CD8-positive, alpha-beta memory T cell (primary cell): Measurements from ENCODE around the gene C16orf54. TPM values are rescaled to one million over a fixed set of nuclear protein-coding genes. Genes with fewer than 3 reads are reported as not detected.
A peak's percentile ranks its signal among the peaks of the same experiment; 100 is the strongest.
"Not testable (repeated sequence)": the region's sequence is repeated elsewhere in the genome, so short reads cannot be mapped to it uniquely, and the experiment has no call there.

Source experiments
- CTCF ChIA-PET: fragments of 350-600 bp; sonication (Branson Sonifier 250); formaldehyde crosslinking; loops from one replicate; lab custom pipeline; 2021; ENCODE audit warnings: antibody characterized with exemption; lab: Charles Lee
- POLR2A ChIA-PET: fragments of 350-600 bp; sonication (Branson Sonifier 250); formaldehyde crosslinking; loops from one replicate; lab custom pipeline; 2021; ENCODE audit warnings: antibody characterized with exemption; lab: Charles Lee
- DNase-seq, 5 donors: peaks; one replicate each; pipeline versions ENCODE4 v3.0.0 to v3.0.0-alpha.2; 2020 to 2022; ENCODE audit warnings: mixed read lengths in 1 of 5
- H3K27ac ChIP-seq: one replicate; pipeline ENCODE4 v1.7.0; 2013; ENCODE audit warnings: low read depth, mild to moderate bottlenecking, low read length, moderate library complexity
- H3K27me3 ChIP-seq: 2 replicates; pipeline ENCODE4 v1.7.0; 2013; ENCODE audit warnings: low read length, mild to moderate bottlenecking; ENCODE audit not compliant: insufficient read depth, poor library complexity, severe bottlenecking
- H3K36me3 ChIP-seq: 2 replicates; pipeline ENCODE4 v1.7.0; 2013; ENCODE audit warnings: mild to moderate bottlenecking, low read length, moderate library complexity; ENCODE audit not compliant: insufficient read depth
- H3K4me1 ChIP-seq: 2 replicates; pipeline ENCODE4 v1.7.0; 2013; ENCODE audit warnings: mild to moderate bottlenecking, low read length, moderate library complexity; ENCODE audit not compliant: insufficient read depth
- H3K4me3 ChIP-seq: 2 replicates; pipeline ENCODE4 v1.7.0; 2013; ENCODE audit warnings: mild to moderate bottlenecking, low read length
- H3K9me3 ChIP-seq: 2 replicates; pipeline ENCODE4 v1.7.0; 2013; ENCODE audit warnings: mild to moderate bottlenecking, low read length
- H3K27ac Mint-ChIP-seq, 8 donors: one replicate each; pipeline ENCODE4 v1.8.0; 2020 to 2021; ENCODE audit warnings: mixed read lengths in 8 of 8, mild to moderate bottlenecking in 6 of 8, inconsistent platforms in 3 of 8, moderate library complexity in 3 of 8
- H3K27me3 Mint-ChIP-seq, 2 donors: one replicate each; pipeline ENCODE4 v1.8.0; 2020 to 2021; ENCODE audit warnings: mixed read lengths in 2 of 2, mild to moderate bottlenecking in 1 of 2, moderate library complexity in 1 of 2
- H3K36me3 Mint-ChIP-seq, 3 donors: one replicate each; pipeline ENCODE4 v1.8.0; 2020 to 2021; ENCODE audit warnings: mixed read lengths in 3 of 3, inconsistent platforms in 1 of 3, mild to moderate bottlenecking in 1 of 3
- H3K4me1 Mint-ChIP-seq, 3 donors: one replicate each; pipeline ENCODE4 v1.8.0; 2020 to 2021; ENCODE audit warnings: mixed read lengths in 3 of 3, inconsistent platforms in 1 of 3, mild to moderate bottlenecking in 1 of 3
- H3K4me3 Mint-ChIP-seq, 7 donors: one replicate each; pipeline ENCODE4 v1.8.0; 2020 to 2021; ENCODE audit warnings: mixed read lengths in 7 of 7, mild to moderate bottlenecking in 6 of 7, moderate library complexity in 4 of 7, inconsistent platforms in 2 of 7
- H3K9me3 Mint-ChIP-seq, 5 donors: one replicate each; pipeline ENCODE4 v1.8.0; 2020 to 2022; ENCODE audit warnings: mixed read lengths in 5 of 5, mild to moderate bottlenecking in 3 of 5, moderate library complexity in 2 of 5, inconsistent platforms in 1 of 5
- polyA plus RNA-seq: library from polyadenylated mRNA; unstranded; fragments of 300-500 nt; fragmentation: Illumina TruSeq; gene quantifications from one replicate; pipeline ENCODE4 v1.2.3, GENCODE V29; 2021
- total RNA-seq, 2 experiments: library from RNA; stranded (reverse); gene quantifications; one replicate each; pipeline ENCODE4 v1.2.3, GENCODE V29; 2021

The C16orf54 gene
- total and polyA plus RNA-seq, 3 experiments from 2014 or later = 32.3 to 45.0 (median 33.3) TPM

- CTCF ChIA-PET = interaction anchor here (0.6 to 2.5 kb wide), 20 partner anchors 8 to 267 kb away, joined by 3 to 18 read pairs (median 4); partner anchors contain the start of genes KIF22 and PAGR1
- H3K27me3 ChIP-seq = no peaks in the 10 kb centered on the region
- H3K4me3 Mint-ChIP-seq = peak overlapping the region; percentile 24 to 78 (median 67)
- peaks cover 10% of the 10 kb centered on the region for H3K36me3 ChIP-seq
- H3K4me1 ChIP-seq = peaks cover 78% of the 10 kb centered on the region
- no peaks in the 10 kb centered on the region for H3K9me3 ChIP-seq
- peaks cover 12 to 35% (median 17%) of the 10 kb centered on the region in 3 donors for H3K36me3 Mint-ChIP-seq
- H3K27ac ChIP-seq = peak overlapping the region; percentile 21
- peaks cover 78 to 85% (median 82%) of the 10 kb centered on the region in 3 donors for H3K4me1 Mint-ChIP-seq
- no peaks in the 10 kb centered on the region for H3K27me3 Mint-ChIP-seq
- DNase-seq = peak; percentile 35 to 80 (median 79)
- H3K9me3 Mint-ChIP-seq = no peaks in the 10 kb centered on the region
- no peak overlapping the region for H3K4me3 ChIP-seq
- H3K27ac Mint-ChIP-seq = peak overlapping the region; percentile 89 to 98 (median 96)
- POLR2A ChIA-PET = interaction anchor here (0.6 to 2.0 kb wide), 8 partner anchors 8 to 596 kb away, joined by 3 to 24 read pairs (median 4); partner anchors contain the start of genes KIF22 and PAGR1
These were observed 7.3 kb downstream of the C16orf54 start for GRCh38 chr16:29738514-29738913.

- Histone ChIP-seq H3K27ac (no peak overlapping the region), H3K27me3 (no peaks in the 10 kb centered on the region), H3K4me1 (peaks cover 70% of the 10 kb centered on the region), H3K9me3 (no peaks in the 10 kb centered on the region), H3K4me3 (no peak overlapping the region), H3K36me3 (peaks cover 4% of the 10 kb centered on the region)
- CTCF ChIA-PET = interaction anchor here (1.0 to 2.5 kb wide), 7 partner anchors 8 to 83 kb away, joined by 3 to 18 read pairs (median 7); partner anchors contain the start of gene KIF22
- Mint-ChIP-seq H3K9me3 (no peaks in the 10 kb centered on the region), H3K27ac (peak overlapping the region; percentile 89 to 98 (median 96)), H3K27me3 (no peaks in the 10 kb centered on the region), H3K4me1 (peaks cover 73 to 81% (median 78%) of the 10 kb centered on the region in 3 donors), H3K36me3 (peaks cover 13 to 27% (median 14%) of the 10 kb centered on the region in 3 donors), H3K4me3 (peak overlapping the region; percentile 38 to 78 (median 68))
- DNase-seq = no peak
- POLR2A ChIA-PET = interaction anchor here (0.7 kb wide), 1 partner anchor 111 kb away, joined by 3 read pairs; no protein-coding TSS in a partner anchor
These were observed 8.1 kb downstream of the C16orf54 start for GRCh38 chr16:29737713-29738112.

- Mint-ChIP-seq H3K4me3 (peak overlapping the region in 3 of 7 donors; percentile 1 to 78 (median 66)), H3K4me1 (peaks cover 69 to 80% (median 75%) of the 10 kb centered on the region in 3 donors), H3K27ac (peak overlapping the region; percentile 45 to 98 (median 88)), H3K36me3 (peaks cover 14 to 19% (median 17%) of the 10 kb centered on the region in 3 donors), H3K9me3 (peaks cover 0 to 2% (median 2%) of the 10 kb centered on the region in 5 donors), H3K27me3 (no peaks in the 10 kb centered on the region)
- CTCF ChIA-PET = interaction anchor here (1.0 to 1.8 kb wide), 2 partner anchors 35 to 53 kb away, joined by 3 read pairs; partner anchors contain the start of gene KIF22
- H3K4me1 ChIP-seq = peaks cover 65% of the 10 kb centered on the region
- H3K9me3 ChIP-seq = no peaks in the 10 kb centered on the region
- H3K27ac ChIP-seq = no peak overlapping the region
- no peak overlapping the region for H3K4me3 ChIP-seq
- no peaks in the 10 kb centered on the region for H3K27me3 ChIP-seq
- DNase-seq = no peak
- POLR2A ChIA-PET = interaction anchor here (0.7 kb wide), 1 partner anchor 112 kb away, joined by 3 read pairs; no protein-coding TSS in a partner anchor
- H3K36me3 ChIP-seq = no peaks in the 10 kb centered on the region
These were observed 9.0 kb downstream of the C16orf54 start for GRCh38 chr16:29736764-29737163.

GRCh38 chr16:29736112-29736511, 9.7 kb downstream of the C16orf54 start:
- peaks cover 61% of the 10 kb centered on the region for H3K4me1 ChIP-seq
- H3K4me3 ChIP-seq = no peak overlapping the region
- H3K27ac ChIP-seq = no peak overlapping the region
- peaks cover 0 to 2% (median 2%) of the 10 kb centered on the region in 5 donors for H3K9me3 Mint-ChIP-seq
- CTCF ChIA-PET = interaction anchor here (1.8 kb wide), 1 partner anchor 34 kb away, joined by 3 read pairs; no protein-coding TSS in a partner anchor
- DNase-seq = no peak
- no peaks in the 10 kb centered on the region for H3K9me3 ChIP-seq
- no peaks in the 10 kb centered on the region for H3K36me3 ChIP-seq
- H3K36me3 Mint-ChIP-seq = peaks cover 10 to 13% (median 11%) of the 10 kb centered on the region in 3 donors
- peak overlapping the region; percentile 71 to 98 (median 90) for H3K27ac Mint-ChIP-seq
- POLR2A ChIA-PET = no interaction called here
- no peaks in the 10 kb centered on the region for H3K27me3 ChIP-seq
- H3K4me1 Mint-ChIP-seq = peaks cover 64 to 76% (median 74%) of the 10 kb centered on the region in 3 donors
- H3K27me3 Mint-ChIP-seq = no peaks in the 10 kb centered on the region
- H3K4me3 Mint-ChIP-seq = no peak overlapping the region

- H3K36me3 ChIP-seq = no peaks in the 10 kb centered on the region
- H3K9me3 Mint-ChIP-seq = peaks cover 0 to 2% (median 2%) of the 10 kb centered on the region in 5 donors
- no peak for DNase-seq
- H3K36me3 Mint-ChIP-seq = peaks cover 4 to 8% (median 4%) of the 10 kb centered on the region in 3 donors
- POLR2A ChIA-PET = no interaction called here
- H3K4me1 ChIP-seq = peaks cover 50% of the 10 kb centered on the region
- H3K27ac Mint-ChIP-seq = peak overlapping the region in 7 of 8 donors; percentile 5 to 95 (median 75)
- H3K9me3 ChIP-seq = no peaks in the 10 kb centered on the region
- no peak overlapping the region for H3K4me3 ChIP-seq
- no peaks in the 10 kb centered on the region for H3K27me3 ChIP-seq
- peaks cover 56 to 72% (median 69%) of the 10 kb centered on the region in 3 donors for H3K4me1 Mint-ChIP-seq
- H3K27me3 Mint-ChIP-seq = no peaks in the 10 kb centered on the region
- H3K27ac ChIP-seq = no peak overlapping the region
- no peak overlapping the region for H3K4me3 Mint-ChIP-seq
- CTCF ChIA-PET = interaction anchor here (1.8 kb wide), 1 partner anchor 33 kb away, joined by 3 read pairs; no protein-coding TSS in a partner anchor
These were observed 11.0 kb downstream of the C16orf54 start for GRCh38 chr16:29734786-29735185.

- Mint-ChIP-seq H3K4me1 (peaks cover 38 to 50% (median 49%) of the 10 kb centered on the region in 3 donors), H3K27ac (peak overlapping the region in 7 of 8 donors; percentile 59 to 93 (median 80)), H3K4me3 (peak overlapping the region in 5 of 7 donors; percentile 39 to 74 (median 51))
- ChIA-PET POLR2A (interaction anchor here (0.8 kb wide), 1 partner anchor 58 kb away, joined by 4 read pairs; the partner anchor contains the start of gene KIF22), CTCF (interaction anchor here (1.1 to 6.5 kb wide), 6 partner anchors 10 to 116 kb away, joined by 3 to 28 read pairs (median 6); partner anchors contain the start of genes KIF22 and PAGR1)
- H3K27me3 ChIP-seq, H3K9me3 ChIP-seq, H3K4me3 ChIP-seq, H3K27me3 Mint-ChIP-seq, H3K27ac ChIP-seq, H3K9me3 Mint-ChIP-seq, H3K36me3 Mint-ChIP-seq, H3K36me3 ChIP-seq: not testable (repeated sequence)
- peaks cover 23% of the 10 kb centered on the region for H3K4me1 ChIP-seq
- DNase-seq = peak in 1 of 5 donors; percentile 34
These were observed 13.8 kb downstream of the C16orf54 start for GRCh38 chr16:29731768-29732601.

GRCh38 chr16:29730649-29731048, 15.1 kb downstream of the C16orf54 start:
- Histone ChIP-seq H3K27ac (no peak overlapping the region), H3K36me3 (no peaks in the 10 kb centered on the region), H3K9me3 (no peaks in the 10 kb centered on the region), H3K4me1 (peaks cover 10% of the 10 kb centered on the region), H3K4me3 (no peak overlapping the region), H3K27me3 (no peaks in the 10 kb centered on the region)
- Mint-ChIP-seq H3K27ac (peak overlapping the region in 5 of 8 donors; percentile 55 to 85 (median 70)), H3K4me3 (peak overlapping the region in 6 of 7 donors; percentile 19 to 82 (median 64)), H3K36me3 (peaks cover 2 to 6% (median 4%) of the 10 kb centered on the region in 3 donors), H3K27me3 (peaks cover 0 to 1% of the 10 kb centered on the region in 2 donors), H3K4me1 (peaks cover 25 to 39% (median 36%) of the 10 kb centered on the region in 3 donors), H3K9me3 (peaks cover 0 to 2% (median 2%) of the 10 kb centered on the region in 5 donors)
- no peak for DNase-seq
- POLR2A ChIA-PET = interaction anchor here (0.9 kb wide), 1 partner anchor 8 kb away, joined by 4 read pairs; no protein-coding TSS in a partner anchor
- CTCF ChIA-PET = interaction anchor here (1.1 to 6.5 kb wide), 8 partner anchors 9 to 280 kb away, joined by 3 to 28 read pairs (median 4); partner anchors contain the start of genes C16orf54, DOC2A, KIF22 and PAGR1
